CD4-positive, CD25-positive, alpha-beta regulatory T cell (primary cell): ENCODE data around the gene RIC1. TPM values are rescaled to one million over a fixed set of nuclear protein-coding genes. Genes with fewer than 3 reads are reported as not detected.
"Not testable (repeated sequence)": the region's sequence is repeated elsewhere in the genome, so short reads cannot be mapped to it uniquely, and the experiment has no call there.

Experiments used
- ATAC-seq, 2 donors: fragments of 150-1000 bp; cut with Tn5 transposase; one replicate each; pipeline ENCODE4 v1.10.0; 2021; ENCODE audit warnings: low read depth in 2 of 2, moderate number of reproducible peaks in 2 of 2, moderate library complexity in 1 of 2
- DNase-seq, 3 donors: peaks; one replicate each; pipeline versions ENCODE4 v3.0.0 to v3.0.0-alpha.2; 2012 to 2022; ENCODE audit warnings: mixed read lengths in 1 of 3
- H3K27ac ChIP-seq: one replicate; pipeline ENCODE4 v1.7.0; 2013; ENCODE audit warnings: mild to moderate bottlenecking, low read length; ENCODE audit not compliant: insufficient read depth, poor library complexity, severe bottlenecking
- H3K27me3 ChIP-seq: one replicate; pipeline ENCODE4 v1.7.0; 2013; ENCODE audit warnings: low read length; ENCODE audit not compliant: control insufficient read depth, insufficient read depth
- H3K36me3 ChIP-seq: one replicate; pipeline ENCODE4 v1.7.0; 2013; ENCODE audit warnings: mild to moderate bottlenecking, low read length, moderate library complexity; ENCODE audit not compliant: control insufficient read depth, insufficient read depth
- H3K4me1 ChIP-seq: 2 replicates; pipeline ENCODE4 v1.7.0; 2013; ENCODE audit warnings: mild to moderate bottlenecking, low read length; ENCODE audit not compliant: insufficient read depth, control insufficient read depth, poor library complexity, severe bottlenecking
- H3K4me3 ChIP-seq: one replicate; pipeline ENCODE4 v1.7.0; 2013; ENCODE audit warnings: low read depth, mild to moderate bottlenecking, low read length, moderate library complexity
- H3K9me3 ChIP-seq, 2 experiments: 1 replicate in 1 of 2; 2 replicates in 1 of 2; pipeline ENCODE4 v1.7.0; 2013; ENCODE audit warnings: low read length in 2 of 2, mild to moderate bottlenecking in 1 of 2, moderate library complexity in 1 of 2; ENCODE audit not compliant: control insufficient read depth in 2 of 2
- H3K27ac Mint-ChIP-seq, 3 donors: one replicate each; pipeline ENCODE4 v1.8.0; 2020 to 2022; ENCODE audit warnings: mild to moderate bottlenecking in 3 of 3, mixed read lengths in 3 of 3, moderate library complexity in 2 of 3
- H3K27me3 Mint-ChIP-seq: one replicate; pipeline ENCODE4 v1.8.0; 2022; ENCODE audit warnings: mild to moderate bottlenecking, mixed read lengths
- H3K36me3 Mint-ChIP-seq: one replicate; pipeline ENCODE4 v1.8.0; 2020; ENCODE audit warnings: mixed read lengths
- H3K4me1 Mint-ChIP-seq, 4 donors: one replicate each; pipeline ENCODE4 v1.8.0; 2020 to 2022; ENCODE audit warnings: mixed read lengths in 4 of 4, mild to moderate bottlenecking in 1 of 4
- H3K4me3 Mint-ChIP-seq, 4 donors: one replicate each; pipeline ENCODE4 v1.8.0; 2020 to 2022; ENCODE audit warnings: mild to moderate bottlenecking in 4 of 4, mixed read lengths in 4 of 4, moderate library complexity in 3 of 4
- H3K9me3 Mint-ChIP-seq, 7 donors: one replicate each; pipeline ENCODE4 v1.8.0; 2020 to 2022; ENCODE audit warnings: mixed read lengths in 7 of 7, mild to moderate bottlenecking in 3 of 7, moderate library complexity in 2 of 7
- polyA plus RNA-seq, 4 donors: library from polyadenylated mRNA; unstranded; fragments of 300-500 nt; fragmentation: Illumina TruSeq; gene quantifications; one replicate each; pipeline ENCODE4 v1.2.3, GENCODE V29; 2021
- total RNA-seq: library from RNA; stranded (reverse); gene quantifications from one replicate; pipeline ENCODE4 v1.2.3, GENCODE V29; 2022

Gene RIC1
- total and polyA plus RNA-seq, 5 donors from 2014 or later, result 5.0 to 29.9 (median 7.6) TPM

GRCh38 chr9:5762421-5762820 is 133.5 kb downstream of the RIC1 start:
- Mint-ChIP-seq H3K4me3 (no peak overlapping the region), H3K27ac (peak overlapping the region; percentile 42 to 70 (median 52))
- peaks cover 65% of the 10 kb centered on the region for H3K36me3 ChIP-seq

GRCh38 chr9:5764130-5764868 is 135.4 kb downstream of the RIC1 start:
- H3K4me1 ChIP-seq, result no peaks in the 10 kb centered on the region
- DNase-seq (peak in 1 of 3 donors; percentile 66), ATAC-seq (no peak)
- no peaks in the 10 kb centered on the region for H3K9me3 ChIP-seq
- Mint-ChIP-seq H3K4me3 (no peak overlapping the region), H3K27me3 (no peaks in the 10 kb centered on the region), H3K27ac (peak overlapping the region in 1 of 3 donors; percentile 49), H3K4me1 (peaks cover 4 to 20% (median 12%) of the 10 kb centered on the region in 4 donors), H3K36me3 (peaks cover 64% of the 10 kb centered on the region), H3K9me3 (no peaks in the 10 kb centered on the region)
- no peak overlapping the region for H3K4me3 ChIP-seq
- H3K36me3 ChIP-seq, result peaks cover 73% of the 10 kb centered on the region
- H3K27ac ChIP-seq, result peak overlapping the region; percentile 43
- no peaks in the 10 kb centered on the region for H3K27me3 ChIP-seq

More at GRCh38 chr9:5762421-5762820, 133.5 kb downstream of the RIC1 start:
- H3K36me3 Mint-ChIP-seq, result peaks cover 67% of the 10 kb centered on the region
- H3K4me1 Mint-ChIP-seq, result peaks cover 4 to 16% (median 13%) of the 10 kb centered on the region in 4 donors
- H3K9me3 ChIP-seq, result no peaks in the 10 kb centered on the region
- no peak for ATAC-seq
- peaks cover 0 to 3% (median 0%) of the 10 kb centered on the region in 7 donors for H3K9me3 Mint-ChIP-seq
- H3K27me3 Mint-ChIP-seq, result no peaks in the 10 kb centered on the region
- no peaks in the 10 kb centered on the region for H3K27me3 ChIP-seq
- no peak for DNase-seq
- H3K27ac ChIP-seq, result no peak overlapping the region
- H3K4me3 ChIP-seq, result no peak overlapping the region
- no peaks in the 10 kb centered on the region for H3K4me1 ChIP-seq

GRCh38 chr9:5767968-5768932 is 139.3 kb downstream of the RIC1 start:
- Histone ChIP-seq H3K4me1 (no peaks in the 10 kb centered on the region), H3K27ac (no peak overlapping the region), H3K36me3 (peaks cover 82% of the 10 kb centered on the region), H3K4me3 (no peak overlapping the region), H3K9me3 (no peaks in the 10 kb centered on the region), H3K27me3 (no peaks in the 10 kb centered on the region)
- Mint-ChIP-seq H3K27ac (peak overlapping the region in 2 of 3 donors; percentile 49 to 54), H3K27me3 (no peaks in the 10 kb centered on the region), H3K4me3 (no peak overlapping the region), H3K4me1 (peaks cover 0 to 20% (median 11%) of the 10 kb centered on the region in 4 donors), H3K9me3 (peaks cover 0 to 1% (median 0%) of the 10 kb centered on the region in 7 donors), H3K36me3 (peaks cover 64% of the 10 kb centered on the region)
- DNase-seq (peak in 1 of 3 donors; percentile 53), ATAC-seq (peak in 1 of 2 donors; percentile 43)

GRCh38 chr9:5773324-5773999 is 144.6 kb downstream of the RIC1 start:
- peaks cover 0 to 14% (median 3%) of the 10 kb centered on the region in 7 donors for H3K9me3 Mint-ChIP-seq
- no peak overlapping the region for H3K4me3 Mint-ChIP-seq
- H3K27me3 Mint-ChIP-seq, result no peaks in the 10 kb centered on the region
- H3K36me3 Mint-ChIP-seq, result peaks cover 66% of the 10 kb centered on the region
- peaks cover 0 to 7% (median 3%) of the 10 kb centered on the region in 4 donors for H3K4me1 Mint-ChIP-seq
- H3K9me3 ChIP-seq, result peaks cover 3 to 8% of the 10 kb centered on the region in 2 experiments
- peak overlapping the region in 2 of 3 donors; percentile 13 to 14 for H3K27ac Mint-ChIP-seq
- ATAC-seq (no peak), DNase-seq (no peak)
- no peak overlapping the region for H3K27ac ChIP-seq
- H3K4me3 ChIP-seq, result no peak overlapping the region
- H3K27me3 ChIP-seq, result no peaks in the 10 kb centered on the region
- no peaks in the 10 kb centered on the region for H3K4me1 ChIP-seq
- H3K36me3 ChIP-seq, result peaks cover 71% of the 10 kb centered on the region

- Mint-ChIP-seq H3K9me3 (peaks cover 0 to 46% (median 8%) of the 10 kb centered on the region in 7 donors), H3K4me1 (peaks cover 0 to 5% (median 1%) of the 10 kb centered on the region in 4 donors), H3K27me3 (no peaks in the 10 kb centered on the region), H3K4me3 (no peak overlapping the region), H3K27ac (no peak overlapping the region), H3K36me3 (peaks cover 70% of the 10 kb centered on the region)
- H3K27ac ChIP-seq, result no peak overlapping the region
- ATAC-seq, result no peak
- no peak for DNase-seq
- peaks cover 46% of the 10 kb centered on the region for H3K36me3 ChIP-seq
- H3K9me3 ChIP-seq, result peaks cover 6 to 19% of the 10 kb centered on the region in 2 experiments
- H3K27me3 ChIP-seq, result no peaks in the 10 kb centered on the region
- H3K4me1 ChIP-seq, result no peaks in the 10 kb centered on the region
- H3K4me3 ChIP-seq, result no peak overlapping the region
These were observed 149.9 kb downstream of the RIC1 start for GRCh38 chr9:5778805-5779204.

GRCh38 chr9:5779705-5780218 is 150.9 kb downstream of the RIC1 start:
- H3K4me1 ChIP-seq, result not testable (repeated sequence)

GRCh38 chr9:5783420-5783819 is 154.5 kb downstream of the RIC1 start:
- Histone ChIP-seq H3K9me3 (peaks cover 3 to 11% of the 10 kb centered on the region in 2 experiments), H3K36me3 (peaks cover 43% of the 10 kb centered on the region)
- H3K4me3 Mint-ChIP-seq, result peak overlapping the region in 1 of 4 donors; percentile 34
- not testable (repeated sequence) for H3K27me3 Mint-ChIP-seq, H3K4me3 ChIP-seq, H3K27me3 ChIP-seq, ATAC-seq, H3K4me1 Mint-ChIP-seq, H3K27ac ChIP-seq, H3K4me1 ChIP-seq, DNase-seq
- H3K36me3 Mint-ChIP-seq, result peaks cover 76% of the 10 kb centered on the region
- H3K9me3 Mint-ChIP-seq, result peaks cover 0 to 34% (median 5%) of the 10 kb centered on the region in 7 donors
- H3K27ac Mint-ChIP-seq, result peak overlapping the region in 1 of 3 donors; percentile 76

More at GRCh38 chr9:5779705-5780218, 150.9 kb downstream of the RIC1 start:
- H3K4me3 ChIP-seq, H3K27me3 Mint-ChIP-seq, H3K4me1 Mint-ChIP-seq, H3K27ac Mint-ChIP-seq, H3K27ac ChIP-seq, DNase-seq, H3K27me3 ChIP-seq, ATAC-seq, H3K4me3 Mint-ChIP-seq: not testable (repeated sequence)
- H3K36me3 Mint-ChIP-seq, result peaks cover 68% of the 10 kb centered on the region
- peaks cover 0 to 46% (median 8%) of the 10 kb centered on the region in 7 donors for H3K9me3 Mint-ChIP-seq
- peaks cover 36% of the 10 kb centered on the region for H3K36me3 ChIP-seq
- H3K9me3 ChIP-seq, result peaks cover 6 to 19% of the 10 kb centered on the region in 2 experiments
